GM19438 (cell line): ENCODE results near the gene MPHOSPH8.
A peak's percentile ranks its signal among the peaks of the same experiment; 100 is the strongest.
"Not testable (repeated sequence)": the region's sequence is repeated elsewhere in the genome, so short reads cannot be mapped to it uniquely, and the experiment has no call there.

Experiments
- ATAC-seq: cut with Tn5 transposase; IDR thresholded peaks from one replicate; pipeline ENCODE4 v1.9.1; 2021; ENCODE audit warnings: low read depth; ENCODE audit not compliant: unreplicated experiment

Gene MPHOSPH8

GRCh38 chr13:19632915-19633478 is 462 bp upstream of the MPHOSPH8 start:
- no peak for ATAC-seq

GRCh38 chr13:19634256-19634740 is 839 bp downstream of the MPHOSPH8 start:
- peak; percentile 20 for ATAC-seq

GRCh38 chr13:19635926-19636325 is 2.5 kb downstream of the MPHOSPH8 start:
- not testable (repeated sequence) for ATAC-seq

- ATAC-seq: no peak
These were observed 10.2 kb downstream of the MPHOSPH8 start for GRCh38 chr13:19643652-19644051.

- no peak for ATAC-seq
These were observed 11.5 kb downstream of the MPHOSPH8 start for GRCh38 chr13:19645000-19645399.

- no peak for ATAC-seq
These were observed 12.6 kb downstream of the MPHOSPH8 start for GRCh38 chr13:19646063-19646462.

GRCh38 chr13:19650742-19651141 is 17.3 kb downstream of the MPHOSPH8 start:
- no peak for ATAC-seq

- no peak for ATAC-seq
These were observed 24.6 kb downstream of the MPHOSPH8 start for GRCh38 chr13:19657872-19658591.

GRCh38 chr13:19658831-19659230 is 25.4 kb downstream of the MPHOSPH8 start:
- no peak for ATAC-seq

GRCh38 chr13:19661126-19661525 is 27.7 kb downstream of the MPHOSPH8 start:
- ATAC-seq: no peak

- ATAC-seq: no peak
These were observed 28.1 kb downstream of the MPHOSPH8 start for GRCh38 chr13:19661561-19661960.

GRCh38 chr13:19663416-19663979 is 30.0 kb downstream of the MPHOSPH8 start:
- no peak for ATAC-seq

GRCh38 chr13:19664481-19665230 is 31.2 kb downstream of the MPHOSPH8 start:
- ATAC-seq: no peak

- ATAC-seq: no peak
These were observed 32.0 kb downstream of the MPHOSPH8 start for GRCh38 chr13:19665427-19665859.

- no peak for ATAC-seq
These were observed 35.3 kb downstream of the MPHOSPH8 start for GRCh38 chr13:19668778-19669177.

GRCh38 chr13:19670147-19670546 is 36.7 kb downstream of the MPHOSPH8 start:
- no peak for ATAC-seq

GRCh38 chr13:19672990-19673389 is 39.5 kb downstream of the MPHOSPH8 start:
- no peak for ATAC-seq

GRCh38 chr13:19673473-19674430 is 40.3 kb downstream of the MPHOSPH8 start:
- no peak for ATAC-seq

- ATAC-seq: no peak
These were observed 41.4 kb downstream of the MPHOSPH8 start for GRCh38 chr13:19674898-19675297.

- no peak for ATAC-seq
These were observed 42.7 kb downstream of the MPHOSPH8 start for GRCh38 chr13:19676168-19676567.
